A549 (cell line): Measurements from ENCODE around the gene DCLK2. TPM values are rescaled to one million over a fixed set of nuclear protein-coding genes. Genes with fewer than 3 reads are reported as not detected.

Source experiments
- ATAC-seq, 2 experiments: fragments of 200-7000 bp in 1 of 2; fragments of >200 bp in 1 of 2; cut with Nextera tagmentation in 1 of 2; cut with Tn5 transposase in 1 of 2; 3 replicates each; pipeline versions ENCODE4 v1.8.0 to v1.9.1; 2018 to 2020; ENCODE audit warnings: mild to moderate bottlenecking in 1 of 2, moderate library complexity in 1 of 2
- CTCF ChIA-PET: fragments of 300-600 bp; sonication (Branson Sonifier 250); formaldehyde crosslinking; extraction: SDS; loops from one replicate; lab custom pipeline; 2021; ENCODE audit warnings: antibody characterized with exemption, inconsistent platforms; lab: Yijun Ruan, JAX
- POLR2A ChIA-PET: fragments of 350-600 bp; formaldehyde crosslinking; extraction: SDS; loops from one replicate; lab custom pipeline; 2021; ENCODE audit warnings: antibody characterized with exemption, inconsistent platforms; lab: Yijun Ruan, JAX
- DNase-seq, 2 experiments: peaks; one replicate each; pipeline versions ENCODE4 v3.0.0 to v3.0.0-alpha.2; 2011 to 2016; ENCODE audit warnings: low read depth in 1 of 2, low spot score in 1 of 2
- FAIRE-seq: peaks from 2 replicates; lab custom pipeline; 2011; peaks lifted over from hg19 to GRCh38; lab: Jason Lieb, UNC
- H3K27ac ChIP-seq, 2 experiments: fragments of >200 bp; sonication (Bioruptor Twin); formaldehyde crosslinking; 3 replicates each; pipeline ENCODE4 v1.5.1; 2016 to 2017
- H3K4me1 ChIP-seq: fragments of >200 bp; sonication (Bioruptor Twin); formaldehyde crosslinking; 3 replicates; pipeline ENCODE4 v1.6.1; 2016
- H3K4me2 ChIP-seq: fragments of >200 bp; sonication (Bioruptor Twin); formaldehyde crosslinking; 3 replicates; pipeline ENCODE4 v1.6.1; 2016
- H3K4me3 ChIP-seq: fragments of >200 bp; sonication (Bioruptor Twin); formaldehyde crosslinking; 3 replicates; pipeline ENCODE4 v1.5.1; 2016
- H3K9me3 ChIP-seq: fragments of >200 bp; sonication (Bioruptor Twin); formaldehyde crosslinking; 3 replicates; pipeline ENCODE4 v1.6.1; 2016
- CBX2 ChIP-seq: fragments of 200-600 bp; sonication (generic); IDR thresholded peaks from 2 replicates; pipeline ENCODE4 v1.6.1; 2016; ENCODE audit warnings: low read depth, mild to moderate bottlenecking, borderline replicate concordance
- CEBPB ChIP-seq, 2 experiments: fragments of >200 bp in 1 of 2; sonication (Bioruptor Twin) in 1 of 2; formaldehyde crosslinking in 1 of 2; IDR thresholded peaks; 2 replicates each; pipeline ENCODE4 v1.6.1; 2012 to 2016
- EHF ChIP-seq: fragments of 250-450 bp; sonication (Bioruptor Pico); IDR thresholded peaks from 2 replicates; pipeline ENCODE4 v1.5.0; 2020; ENCODE audit warnings: mild to moderate bottlenecking
- EP300 ChIP-seq, 2 experiments: fragments of >200 bp; sonication (Bioruptor Twin); formaldehyde crosslinking; IDR thresholded peaks; 2 replicates in 1 of 2; 3 replicates in 1 of 2; pipeline ENCODE4 v1.6.1; 2016 to 2017
- FOSB ChIP-seq: fragments of 250-450 bp; sonication (Bioruptor Pico); IDR thresholded peaks from 2 replicates; pipeline ENCODE4 v1.5.0; 2020; ENCODE audit warnings: mild to moderate bottlenecking, moderate library complexity
- GATA3 ChIP-seq: IDR thresholded peaks from 2 replicates; pipeline ENCODE4 v1.6.1; 2012; ENCODE audit warnings: borderline replicate concordance
- JUNB ChIP-seq: fragments of >200 bp; sonication (Bioruptor Twin); formaldehyde crosslinking; IDR thresholded peaks from 2 replicates; pipeline ENCODE4 v1.6.1; 2016
- MAFK ChIP-seq: fragments of 450-650 bp; IDR thresholded peaks from 2 replicates; pipeline ENCODE4 v1.6.1; 2014; ENCODE audit not compliant: partially characterized antibody
- MAZ ChIP-seq: fragments of 150-350 bp; IDR thresholded peaks from 2 replicates; pipeline ENCODE4 v1.6.1; 2014; ENCODE audit warnings: antibody characterized with exemption, low read depth, low read length, borderline replicate concordance
- NFE2L2 ChIP-seq: fragments of 150-350 bp; conservative IDR thresholded peaks from 2 replicates; pipeline ENCODE4 v1.6.1; 2014; ENCODE audit warnings: low read length
- PHF8 ChIP-seq: fragments of 200-600 bp; sonication (generic); IDR thresholded peaks from 2 replicates; pipeline ENCODE4 v1.6.1; 2016; ENCODE audit warnings: low read depth, mild to moderate bottlenecking, antibody characterized with exemption, moderate library complexity, borderline replicate concordance
- POLR2AphosphoS2 ChIP-seq: conservative IDR thresholded peaks from 2 replicates; pipeline ENCODE4 v1.6.1; 2012; ENCODE audit warnings: low read length, improper control_type of control experiment, inconsistent platforms
- RAD21 ChIP-seq, 2 experiments: fragments of >200 bp in 1 of 2; sonication (Bioruptor Twin) in 1 of 2; formaldehyde crosslinking in 1 of 2; IDR thresholded peaks in 1 of 2; conservative IDR thresholded peaks in 1 of 2; 2 replicates in 1 of 2; 3 replicates in 1 of 2; pipeline ENCODE4 v1.6.1; 2012 to 2018; ENCODE audit warnings: inconsistent platforms in 1 of 2
- RCOR1 ChIP-seq: fragments of 150-350 bp; IDR thresholded peaks from 2 replicates; pipeline ENCODE4 v1.6.1; 2014; ENCODE audit warnings: antibody characterized with exemption, low read length, low read depth
- RFX5 ChIP-seq: fragments of 450-650 bp; IDR thresholded peaks from 2 replicates; pipeline ENCODE4 v1.7.1; 2014; ENCODE audit warnings: antibody characterized with exemption, mild to moderate bottlenecking, moderate library complexity
- SMC3 ChIP-seq: fragments of >200 bp; sonication (Bioruptor Twin); formaldehyde crosslinking; IDR thresholded peaks from 3 replicates; pipeline ENCODE4 v1.6.1; 2018; ENCODE audit warnings: inconsistent platforms
- TP53 ChIP-seq: fragments of 250-450 bp; sonication (Bioruptor Pico); IDR thresholded peaks from 2 replicates; pipeline ENCODE4 v1.5.0; 2021; ENCODE audit warnings: mild to moderate bottlenecking, moderate library complexity
- ZC3H11A ChIP-seq: fragments of 450-650 bp; IDR thresholded peaks from 2 replicates; pipeline ENCODE4 v1.6.1; 2014; ENCODE audit warnings: antibody characterized with exemption, mild to moderate bottlenecking
- whole genome bisulfite sequencing: methylation state at CpG from one replicate; pipeline ENCODE4 v1.1.6; 2017; ENCODE audit errors: missing lambda C conversion rate; 5-methylcytosine and 5-hydroxymethylcytosine counted together
- polyA plus RNA-seq, 4 experiments: library from polyadenylated mRNA; depleted of rRNA in 3 of 4; stranded (reverse); fragments of >200 nt; fragmentation: RNase III in 1 of 4; extraction: RNeasy Plus Mini Kit Qiagen cat#74134 plus additional on column Dnase treatment in 1 of 4; gene quantifications; 2 replicates in 3 of 4; 3 replicates in 1 of 4; pipeline ENCODE4 v1.2.3, GENCODE V29; 2011 to 2017
- TF ChIP-seq, protein P1 (sequence below): fragments of 250-450 bp; sonication (Bioruptor Pico); IDR thresholded peaks from 2 replicates; pipeline ENCODE4 v1.5.0; 2020; ENCODE audit warnings: low read depth, mild to moderate bottlenecking, moderate library complexity
- TF ChIP-seq, protein P2 (sequence below): fragments of 200-600 bp; sonication (generic); IDR thresholded peaks from 2 replicates; pipeline ENCODE4 v1.6.1; 2016; ENCODE audit warnings: antibody characterized with exemption, mild to moderate bottlenecking, moderate library complexity
- TF ChIP-seq, protein P3 (sequence below): fragments of 450-650 bp; IDR thresholded peaks from 2 replicates; pipeline ENCODE4 v1.6.1; 2014; ENCODE audit warnings: antibody characterized with exemption
- TF ChIP-seq, protein P4 (sequence below): fragments of >200 bp; sonication (Bioruptor Twin); formaldehyde crosslinking; IDR thresholded peaks from 3 replicates; pipeline ENCODE4 v1.6.1; 2016

Gene DCLK2
- polyA plus RNA-seq, 2 of the 4 experiments (the other 2 are of a cell fraction): 8.1 to 11.6 TPM

DNA sequence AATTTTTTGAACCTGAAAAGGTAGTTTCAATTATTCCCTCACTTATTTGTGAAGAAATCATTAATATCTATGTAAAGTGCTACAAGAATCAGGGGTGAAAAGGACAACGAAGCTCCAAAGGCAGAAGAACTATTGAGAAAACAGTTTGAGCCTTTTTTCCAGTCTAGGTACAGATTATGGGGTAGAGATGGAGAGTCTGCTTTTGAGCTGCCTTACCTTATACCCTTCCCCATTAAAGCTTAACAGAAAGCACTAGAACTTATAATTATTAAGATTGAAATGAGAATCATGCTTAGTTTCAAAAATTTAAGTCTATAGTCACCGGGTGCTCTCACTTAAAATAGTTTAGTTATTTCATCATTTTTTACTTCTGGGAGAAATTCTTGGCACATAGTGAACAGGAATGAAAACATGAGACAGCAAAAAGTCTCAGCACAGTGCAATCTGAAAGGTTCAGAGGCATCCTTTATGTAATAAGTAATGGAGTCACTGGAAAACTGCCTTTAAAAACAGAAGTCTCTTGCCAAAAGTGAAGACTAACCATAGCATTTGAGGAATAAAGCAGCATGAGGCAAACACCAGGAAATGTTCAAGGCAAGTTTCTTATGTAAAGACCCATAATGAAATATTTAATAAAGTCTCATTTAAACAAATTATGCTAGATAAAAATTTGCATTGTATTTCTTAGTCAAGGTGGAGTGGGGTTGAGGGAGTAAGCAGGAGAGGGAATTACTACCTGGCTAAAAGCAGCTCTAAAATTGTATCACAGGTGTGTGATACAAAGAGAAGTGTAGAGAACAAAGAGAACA is 5.1 kb upstream of the DCLK2 start:
- H3K27ac ChIP-seq: peak overlapping the region; percentile 80 to 92
- no peak overlapping the region for H3K4me3 ChIP-seq
- ATAC-seq: peak; percentile 48 to 67; a peak in 3 of 6 replicates
- 7% methylated on average over 2 of the region's 2 CpGs for WGBS
- no peak for FAIRE-seq
- POLR2A ChIA-PET: no interaction called here
- no peaks in the 10 kb centered on the region for H3K9me3 ChIP-seq
- DNase-seq: peak; percentile 14 to 71
- H3K4me2 ChIP-seq: peak overlapping the region; percentile 78
- H3K4me1 ChIP-seq: peaks cover 64% of the 10 kb centered on the region
- CTCF ChIA-PET: interaction anchor here (1.2 to 1.4 kb wide), 2 partner anchors 20 to 144 kb away, joined by 3 to 4 read pairs; no protein-coding TSS in a partner anchor
- peak in 1 of 2 experiments; percentile 32; a peak in 2 of 4 replicates for TF ChIP-seq CEBPB (IDR thresholded peaks at IDR 0.05)
- peak; percentile 41; the same call in 1 of the 2 replicates for TF ChIP-seq NFE2L2
- TF ChIP-seq, protein P1, sequence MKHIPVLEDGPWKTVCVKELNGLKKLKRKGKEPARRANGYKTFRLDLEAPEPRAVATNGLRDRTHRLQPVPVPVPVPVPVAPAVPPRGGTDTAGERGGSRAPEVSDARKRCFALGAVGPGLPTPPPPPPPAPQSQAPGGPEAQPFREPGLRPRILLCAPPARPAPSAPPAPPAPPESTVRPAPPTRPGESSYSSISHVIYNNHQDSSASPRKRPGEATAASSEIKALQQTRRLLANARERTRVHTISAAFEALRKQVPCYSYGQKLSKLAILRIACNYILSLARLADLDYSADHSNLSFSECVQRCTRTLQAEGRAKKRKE (CRISPR knock-in tag): no peak
- no peak for TF ChIP-seq CBX2
- TF ChIP-seq MAZ: no peak
- 0 out of 5 replicates have a peak, but pooled peaks of 1 of the 2 experiments have one; percentile 24 for TF ChIP-seq RAD21 (conservative IDR thresholded peaks at IDR 0.05 in 1 of 2, IDR thresholded peaks at IDR 0.05 in 1 of 2)
- TF ChIP-seq JUNB: no peak
- TF ChIP-seq, protein P2, sequence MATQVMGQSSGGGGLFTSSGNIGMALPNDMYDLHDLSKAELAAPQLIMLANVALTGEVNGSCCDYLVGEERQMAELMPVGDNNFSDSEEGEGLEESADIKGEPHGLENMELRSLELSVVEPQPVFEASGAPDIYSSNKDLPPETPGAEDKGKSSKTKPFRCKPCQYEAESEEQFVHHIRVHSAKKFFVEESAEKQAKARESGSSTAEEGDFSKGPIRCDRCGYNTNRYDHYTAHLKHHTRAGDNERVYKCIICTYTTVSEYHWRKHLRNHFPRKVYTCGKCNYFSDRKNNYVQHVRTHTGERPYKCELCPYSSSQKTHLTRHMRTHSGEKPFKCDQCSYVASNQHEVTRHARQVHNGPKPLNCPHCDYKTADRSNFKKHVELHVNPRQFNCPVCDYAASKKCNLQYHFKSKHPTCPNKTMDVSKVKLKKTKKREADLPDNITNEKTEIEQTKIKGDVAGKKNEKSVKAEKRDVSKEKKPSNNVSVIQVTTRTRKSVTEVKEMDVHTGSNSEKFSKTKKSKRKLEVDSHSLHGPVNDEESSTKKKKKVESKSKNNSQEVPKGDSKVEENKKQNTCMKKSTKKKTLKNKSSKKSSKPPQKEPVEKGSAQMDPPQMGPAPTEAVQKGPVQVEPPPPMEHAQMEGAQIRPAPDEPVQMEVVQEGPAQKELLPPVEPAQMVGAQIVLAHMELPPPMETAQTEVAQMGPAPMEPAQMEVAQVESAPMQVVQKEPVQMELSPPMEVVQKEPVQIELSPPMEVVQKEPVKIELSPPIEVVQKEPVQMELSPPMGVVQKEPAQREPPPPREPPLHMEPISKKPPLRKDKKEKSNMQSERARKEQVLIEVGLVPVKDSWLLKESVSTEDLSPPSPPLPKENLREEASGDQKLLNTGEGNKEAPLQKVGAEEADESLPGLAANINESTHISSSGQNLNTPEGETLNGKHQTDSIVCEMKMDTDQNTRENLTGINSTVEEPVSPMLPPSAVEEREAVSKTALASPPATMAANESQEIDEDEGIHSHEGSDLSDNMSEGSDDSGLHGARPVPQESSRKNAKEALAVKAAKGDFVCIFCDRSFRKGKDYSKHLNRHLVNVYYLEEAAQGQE: no peak
- no peak for TF ChIP-seq SMC3
- peak; percentile 87 for TF ChIP-seq MAFK
- TF ChIP-seq RCOR1: no peak
- TF ChIP-seq RFX5: no peak
- peak in 1 of 2 experiments; percentile 60; a peak in 1 of 5 replicates for TF ChIP-seq EP300 (IDR thresholded peaks at IDR 0.05)
- TF ChIP-seq PHF8: no peak
- TF ChIP-seq, protein P3, sequence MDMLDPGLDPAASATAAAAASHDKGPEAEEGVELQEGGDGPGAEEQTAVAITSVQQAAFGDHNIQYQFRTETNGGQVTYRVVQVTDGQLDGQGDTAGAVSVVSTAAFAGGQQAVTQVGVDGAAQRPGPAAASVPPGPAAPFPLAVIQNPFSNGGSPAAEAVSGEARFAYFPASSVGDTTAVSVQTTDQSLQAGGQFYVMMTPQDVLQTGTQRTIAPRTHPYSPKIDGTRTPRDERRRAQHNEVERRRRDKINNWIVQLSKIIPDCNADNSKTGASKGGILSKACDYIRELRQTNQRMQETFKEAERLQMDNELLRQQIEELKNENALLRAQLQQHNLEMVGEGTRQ: no peak
- TF ChIP-seq GATA3: peak; percentile 18; the same call in 1 of the 2 replicates
- TF ChIP-seq TP53: no peak
- TF ChIP-seq POLR2AphosphoS2: no peak
- TF ChIP-seq, protein P4, sequence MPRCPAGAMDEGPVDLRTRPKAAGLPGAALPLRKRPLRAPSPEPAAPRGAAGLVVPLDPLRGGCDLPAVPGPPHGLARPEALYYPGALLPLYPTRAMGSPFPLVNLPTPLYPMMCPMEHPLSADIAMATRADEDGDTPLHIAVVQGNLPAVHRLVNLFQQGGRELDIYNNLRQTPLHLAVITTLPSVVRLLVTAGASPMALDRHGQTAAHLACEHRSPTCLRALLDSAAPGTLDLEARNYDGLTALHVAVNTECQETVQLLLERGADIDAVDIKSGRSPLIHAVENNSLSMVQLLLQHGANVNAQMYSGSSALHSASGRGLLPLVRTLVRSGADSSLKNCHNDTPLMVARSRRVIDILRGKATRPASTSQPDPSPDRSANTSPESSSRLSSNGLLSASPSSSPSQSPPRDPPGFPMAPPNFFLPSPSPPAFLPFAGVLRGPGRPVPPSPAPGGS: no peak
- TF ChIP-seq ZC3H11A: no peak
- no peak for TF ChIP-seq EHF (CRISPR knock-in tag)
- TF ChIP-seq FOSB (CRISPR knock-in tag): no peak
